DMS 273 treated with DMSO at 0.1 percent for 48 hours (cell line): ENCODE results near the gene ACOX3.

Experiments
- DNase-seq: peaks from one replicate; lab custom pipeline; 2025; lab: John Stamatoyannopoulos, UW

Gene ACOX3

GRCh38 chr4:8372506-8372905 lies 68.0 kb downstream of the ACOX3 start:
- DNase-seq, result no peak

GRCh38 chr4:8371596-8371995 lies 68.9 kb downstream of the ACOX3 start:
- no peak for DNase-seq

- DNase-seq, result no peak
Observed at GRCh38 chr4:8370835-8371595, 69.5 kb downstream of the ACOX3 start.

GRCh38 chr4:8370106-8370787 lies 70.3 kb downstream of the ACOX3 start:
- no peak for DNase-seq

GRCh38 chr4:8369426-8370105 lies 71.0 kb downstream of the ACOX3 start:
- no peak for DNase-seq

GRCh38 chr4:8368998-8369397 lies 71.5 kb downstream of the ACOX3 start:
- DNase-seq, result no peak

- DNase-seq, result no peak
Observed at GRCh38 chr4:8368061-8368481, 72.5 kb downstream of the ACOX3 start.

GRCh38 chr4:8366601-8367000 lies 73.9 kb downstream of the ACOX3 start:
- DNase-seq, result no peak

- no peak for DNase-seq
Observed at GRCh38 chr4:8365951-8366350, 74.6 kb downstream of the ACOX3 start.

GRCh38 chr4:8365353-8365752 lies 75.2 kb downstream of the ACOX3 start:
- DNase-seq, result no peak

GRCh38 chr4:8364848-8365350 lies 75.6 kb downstream of the ACOX3 start:
- DNase-seq, result no peak

GRCh38 chr4:8364141-8364540 lies 76.4 kb downstream of the ACOX3 start:
- no peak for DNase-seq

- DNase-seq, result no peak
Observed at GRCh38 chr4:8362483-8362882, 78.0 kb downstream of the ACOX3 start.

- DNase-seq, result no peak
Observed at GRCh38 chr4:8359193-8359592, 81.3 kb downstream of the ACOX3 start.

GRCh38 chr4:8356856-8357255 lies 83.7 kb downstream of the ACOX3 start:
- no peak for DNase-seq

- DNase-seq, result no peak
Observed at GRCh38 chr4:8355864-8356565, 84.5 kb downstream of the ACOX3 start.

- no peak for DNase-seq
Observed at GRCh38 chr4:8355306-8355705, 85.2 kb downstream of the ACOX3 start.

GRCh38 chr4:8353912-8354453 lies 86.5 kb downstream of the ACOX3 start:
- DNase-seq, result no peak

GRCh38 chr4:8353158-8353669 lies 87.3 kb downstream of the ACOX3 start:
- no peak for DNase-seq

- no peak for DNase-seq
Observed at GRCh38 chr4:8352368-8353157, 88.0 kb downstream of the ACOX3 start.

GRCh38 chr4:8351931-8352367 lies 88.6 kb downstream of the ACOX3 start:
- no peak for DNase-seq
